ENCODE measurements around the gene ZNF182. TPM values are rescaled to one million over a fixed set of nuclear protein-coding genes. Genes with fewer than 3 reads are reported as not detected.
A peak's percentile ranks its signal among the peaks of the same experiment; 100 is the strongest.
"Not testable (repeated sequence)": the region's sequence is repeated elsewhere in the genome, so short reads cannot be mapped to it uniquely, and the experiment has no call there.

ZNF182 gene
- total RNA-seq, 1 donor from 2014 or later, result 3.0 TPM

GRCh38 chrX:48002319-48002718 lies 1.5 kb downstream of the ZNF182 start:
- no peak for DNase-seq (ENCODE audit: low read depth)

- no peak for DNase-seq (ENCODE audit: low read depth)
Observed at GRCh38 chrX:48001260-48001659, 2.5 kb downstream of the ZNF182 start.

- DNase-seq (ENCODE audit: low read depth), result no peak
Observed at GRCh38 chrX:47992669-47993068, 11.1 kb downstream of the ZNF182 start.

GRCh38 chrX:47992095-47992380 lies 11.8 kb downstream of the ZNF182 start:
- DNase-seq (ENCODE audit: low read depth), result no peak

- peak; percentile 30 for DNase-seq (ENCODE audit: low read depth)
Observed at GRCh38 chrX:47991263-47992094, 12.3 kb downstream of the ZNF182 start.

GRCh38 chrX:47976254-47977151 lies 27.3 kb downstream of the ZNF182 start:
- no peak for DNase-seq (ENCODE audit: low read depth)

GRCh38 chrX:47973235-47973634 lies 30.6 kb downstream of the ZNF182 start:
- no peak for DNase-seq (ENCODE audit: low read depth)

- DNase-seq (ENCODE audit: low read depth), result not testable (repeated sequence)
Observed at GRCh38 chrX:47965526-47965925, 38.3 kb downstream of the ZNF182 start.

- not testable (repeated sequence) for DNase-seq (ENCODE audit: low read depth)
Observed at GRCh38 chrX:47961830-47962229, 42.0 kb downstream of the ZNF182 start.

- DNase-seq (ENCODE audit: low read depth), result no peak
Observed at GRCh38 chrX:47960406-47960805, 43.4 kb downstream of the ZNF182 start.

- no peak for DNase-seq (ENCODE audit: low read depth)
Observed at GRCh38 chrX:47958761-47959342, 44.9 kb downstream of the ZNF182 start.

- DNase-seq (ENCODE audit: low read depth), result peak; percentile 3
Observed at GRCh38 chrX:47958206-47958605, 45.6 kb downstream of the ZNF182 start.

GRCh38 chrX:47956016-47956415 lies 47.8 kb downstream of the ZNF182 start:
- no peak for DNase-seq (ENCODE audit: low read depth)

- not testable (repeated sequence) for DNase-seq (ENCODE audit: low read depth)
Observed at GRCh38 chrX:47955295-47955694, 48.5 kb downstream of the ZNF182 start.

GRCh38 chrX:47941423-47941822 lies 62.4 kb downstream of the ZNF182 start:
- DNase-seq (ENCODE audit: low read depth), result no peak

- no peak for DNase-seq (ENCODE audit: low read depth)
Observed at GRCh38 chrX:47940448-47940847, 63.3 kb downstream of the ZNF182 start.

- no peak for DNase-seq (ENCODE audit: low read depth)
Observed at GRCh38 chrX:47936940-47937317, 66.9 kb downstream of the ZNF182 start.

- no peak for DNase-seq (ENCODE audit: low read depth)
Observed at GRCh38 chrX:47936224-47936939, 67.4 kb downstream of the ZNF182 start.

- DNase-seq (ENCODE audit: low read depth), result no peak
Observed at GRCh38 chrX:47933946-47934345, 69.8 kb downstream of the ZNF182 start.

GRCh38 chrX:47931970-47932369 lies 71.8 kb downstream of the ZNF182 start:
- not testable (repeated sequence) for DNase-seq (ENCODE audit: low read depth)

GRCh38 chrX:47927212-47927611 lies 76.6 kb downstream of the ZNF182 start:
- DNase-seq (ENCODE audit: low read depth), result no peak

All from myocyte (in vitro differentiated cells).